IPS-NIHi11 (cell line): Measurements from ENCODE around the gene ZMIZ1.
A peak's percentile ranks its signal among the peaks of the same experiment; 100 is the strongest.

Experiments
- DNase-seq: peaks from one replicate; pipeline ENCODE4 v3.0.0; 2012; ENCODE audit warnings: mixed read lengths, low spot score

ZMIZ1 gene

DNA sequence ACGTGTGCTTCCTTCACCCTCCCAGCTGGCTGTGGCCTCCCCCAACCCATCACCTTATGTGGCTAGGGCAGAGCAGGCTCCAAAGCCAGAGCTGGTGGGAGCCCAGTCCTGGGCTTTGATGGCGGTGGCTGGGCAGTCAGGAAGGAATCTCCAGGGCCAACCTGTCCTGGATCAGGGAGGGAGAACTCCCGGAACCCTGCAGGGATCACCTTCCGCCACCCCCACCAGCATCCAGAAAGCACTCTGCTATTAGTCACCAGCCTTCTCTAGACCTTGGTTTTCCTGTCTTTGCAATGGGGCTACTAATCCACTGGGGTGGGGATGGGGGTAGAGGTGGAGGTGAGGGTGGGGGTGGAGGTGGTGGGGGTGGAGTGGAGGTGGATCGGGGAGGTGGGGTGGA lies 139.0 kb downstream of the ZMIZ1 start:
- no peak for DNase-seq

DNA sequence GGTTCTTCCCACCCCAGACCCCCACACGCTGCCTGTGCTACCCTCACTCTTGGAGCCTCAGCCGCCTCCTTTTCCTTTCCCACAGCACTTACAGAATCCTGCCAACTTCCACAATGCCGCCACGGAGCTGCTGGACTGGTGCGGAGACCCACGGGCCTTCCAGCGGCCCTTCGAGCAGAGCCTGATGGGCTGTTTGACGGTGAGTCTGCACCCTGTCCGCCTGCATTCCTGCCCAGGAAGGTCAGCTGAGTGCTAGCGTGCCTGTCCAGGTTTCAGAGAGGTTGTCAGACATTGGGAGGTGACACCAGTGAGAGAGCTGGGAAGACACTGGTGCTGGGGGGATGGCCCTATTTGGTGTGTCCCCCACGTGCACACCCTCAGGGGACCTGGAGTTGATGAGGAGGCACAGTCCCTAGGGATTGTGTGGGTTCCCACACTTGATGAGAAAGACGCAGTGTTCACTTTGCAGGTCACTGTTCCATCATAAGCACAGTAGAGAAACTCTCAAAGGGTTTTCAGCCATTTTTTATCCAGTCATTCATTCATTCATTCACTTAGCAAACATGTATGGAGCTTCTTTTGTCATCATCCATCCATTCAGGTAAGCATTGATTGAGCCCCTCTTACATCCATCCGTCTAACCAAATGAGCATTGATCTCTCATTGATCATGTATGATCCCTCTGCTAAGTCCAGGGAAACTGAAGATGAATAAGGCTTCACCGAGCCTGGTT lies 139.7 kb downstream of the ZMIZ1 start:
- DNase-seq, result no peak

DNA sequence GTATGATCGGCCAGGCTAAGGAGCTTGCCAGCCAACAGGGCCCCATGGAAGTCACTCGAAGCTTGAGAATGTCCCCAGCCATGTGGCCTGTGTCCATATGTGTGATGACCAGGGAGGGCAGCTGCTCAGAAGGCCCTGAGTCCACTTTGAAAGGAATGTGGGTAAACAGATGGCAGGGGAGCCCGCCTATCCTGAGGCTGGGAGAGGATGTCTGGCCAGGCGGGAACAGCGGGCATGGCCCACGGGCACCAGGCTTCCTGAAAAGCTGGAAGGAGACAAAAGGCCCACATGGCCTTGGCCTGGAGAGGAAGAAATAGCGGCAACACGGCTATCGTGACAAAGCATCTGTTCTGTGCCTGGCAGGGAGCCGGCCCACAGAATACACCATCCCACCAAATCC lies 140.6 kb downstream of the ZMIZ1 start:
- DNase-seq, result no peak

DNA sequence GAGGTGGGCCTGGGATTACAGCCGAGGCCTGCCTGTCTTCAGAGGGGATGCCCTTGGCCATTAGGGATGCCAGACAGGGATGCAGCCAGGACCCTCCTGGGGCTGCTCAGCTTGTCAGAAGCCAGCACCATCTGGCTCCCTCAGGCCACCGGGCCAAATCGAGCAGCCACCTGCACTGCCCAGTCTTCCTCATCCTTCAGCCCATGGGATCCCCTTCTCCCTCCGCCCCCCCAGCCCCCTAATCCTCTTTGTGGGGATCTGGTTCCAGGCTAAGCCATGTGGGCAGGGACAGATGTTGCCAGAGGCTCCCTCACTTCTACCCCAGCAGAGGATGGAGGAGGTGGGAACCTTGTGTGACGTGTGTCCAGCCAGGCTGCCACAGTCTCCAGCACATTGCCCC lies 141.1 kb downstream of the ZMIZ1 start:
- no peak for DNase-seq

DNA sequence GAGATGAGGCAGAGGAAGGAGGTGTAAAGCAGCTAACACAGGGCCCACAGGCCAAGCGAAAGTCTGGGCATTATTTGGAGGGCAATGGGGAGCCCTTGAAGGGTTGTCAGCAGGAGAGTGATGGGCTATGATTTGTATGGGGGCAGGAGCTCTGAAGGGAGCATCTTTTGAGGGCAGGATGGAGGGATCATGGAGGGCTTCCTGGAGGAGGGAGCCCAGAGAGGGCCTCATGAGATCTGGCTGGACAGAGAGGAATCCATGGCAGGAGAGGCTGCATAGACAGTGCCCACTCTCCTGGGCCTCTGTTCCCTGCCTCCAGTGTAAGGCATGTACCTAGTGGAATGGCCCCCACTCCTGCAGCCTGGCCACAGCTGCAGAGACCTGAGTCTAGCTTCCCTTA lies 141.9 kb downstream of the ZMIZ1 start:
- DNase-seq, result no peak

DNA sequence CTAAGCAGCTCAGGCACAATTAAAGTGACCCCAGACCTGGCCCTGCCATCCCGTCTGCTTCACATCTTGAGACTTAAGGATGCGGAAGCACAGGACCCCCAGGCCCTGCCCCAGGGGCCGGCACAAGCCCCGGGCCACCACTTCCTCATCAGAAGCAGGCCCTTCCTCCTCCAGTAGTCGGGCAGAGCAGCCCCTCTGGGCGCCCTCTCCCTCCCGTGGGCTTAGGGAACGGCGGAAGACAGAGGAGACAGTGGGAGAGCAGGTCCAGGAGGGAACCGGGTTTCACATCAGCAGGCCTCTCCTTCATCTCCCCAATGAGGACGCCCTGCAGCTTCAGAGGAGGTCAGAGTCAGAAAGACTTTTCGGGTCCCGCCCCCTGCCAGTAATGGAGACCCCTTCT lies 142.8 kb downstream of the ZMIZ1 start:
- DNase-seq, result no peak

DNA sequence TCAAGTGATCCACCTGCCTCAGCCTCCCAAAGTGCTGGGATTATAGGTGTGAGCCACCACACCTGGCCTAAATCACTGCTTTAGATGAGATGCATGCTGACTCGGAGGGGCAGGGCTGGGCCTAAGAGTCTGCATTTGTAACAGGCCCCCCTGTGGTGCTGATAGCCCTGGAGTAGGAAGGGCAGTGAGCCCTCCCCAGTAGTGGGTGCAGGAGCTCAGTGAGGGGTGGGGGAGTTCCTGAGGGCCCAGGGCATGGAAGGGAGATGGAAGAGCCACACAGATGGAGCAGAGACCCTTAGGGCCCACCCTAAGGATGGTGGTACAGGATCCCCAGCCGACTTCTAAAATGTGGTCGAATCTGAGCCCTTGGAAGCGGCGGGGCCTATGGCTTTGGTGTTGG lies 146.8 kb downstream of the ZMIZ1 start:
- no peak for DNase-seq

DNA sequence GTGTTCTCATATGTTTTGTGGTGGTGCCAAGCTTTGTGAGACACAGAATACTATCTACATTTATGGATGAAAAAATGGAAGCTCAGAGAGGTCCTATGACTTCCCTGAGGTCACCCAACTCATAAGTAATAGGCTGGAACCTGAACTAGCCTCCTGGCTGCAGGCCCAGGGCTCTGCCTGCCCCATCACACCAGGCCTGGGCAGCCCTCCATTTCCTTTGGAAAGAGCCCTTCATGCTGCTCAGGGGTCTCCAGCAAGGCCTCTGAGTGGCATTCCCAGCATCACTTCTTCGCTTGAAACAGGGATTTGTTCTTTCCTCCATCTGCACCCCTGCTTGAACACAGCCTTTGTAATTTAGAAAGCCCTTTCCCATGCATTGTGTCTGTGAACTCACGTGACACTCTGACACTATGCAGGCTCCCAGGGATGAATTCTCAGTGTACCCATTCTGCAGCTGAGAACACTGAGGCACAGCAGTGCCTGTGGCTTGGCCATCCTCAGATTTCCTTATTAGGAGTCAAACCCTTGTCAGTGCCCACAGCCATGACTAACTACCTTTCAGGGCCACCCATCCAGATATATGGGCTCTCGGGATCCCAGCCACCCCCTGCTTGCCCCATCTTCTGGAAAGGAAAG lies 150.7 kb downstream of the ZMIZ1 start:
- DNase-seq, result no peak

DNA sequence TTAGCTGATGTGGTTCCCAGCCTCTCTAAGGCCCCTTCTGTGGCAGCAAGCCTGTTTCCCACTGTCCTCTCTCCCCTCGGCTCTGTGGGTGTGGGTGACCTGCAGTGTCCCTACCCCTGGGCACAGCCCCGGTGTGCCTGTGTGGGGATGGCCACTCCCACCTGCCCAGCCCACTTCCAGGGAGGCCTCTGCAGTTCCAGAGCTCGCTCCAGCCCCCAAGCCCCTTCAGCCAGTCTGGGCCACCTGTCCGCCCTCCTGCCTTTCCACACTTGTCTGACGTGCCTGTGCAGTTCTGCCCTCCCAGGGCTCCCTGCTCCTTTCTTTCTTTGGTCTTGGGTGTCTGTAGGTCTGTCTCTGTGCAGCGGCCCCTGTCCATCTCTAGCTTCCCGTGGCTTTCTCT lies 151.5 kb downstream of the ZMIZ1 start:
- DNase-seq, result no peak

DNA sequence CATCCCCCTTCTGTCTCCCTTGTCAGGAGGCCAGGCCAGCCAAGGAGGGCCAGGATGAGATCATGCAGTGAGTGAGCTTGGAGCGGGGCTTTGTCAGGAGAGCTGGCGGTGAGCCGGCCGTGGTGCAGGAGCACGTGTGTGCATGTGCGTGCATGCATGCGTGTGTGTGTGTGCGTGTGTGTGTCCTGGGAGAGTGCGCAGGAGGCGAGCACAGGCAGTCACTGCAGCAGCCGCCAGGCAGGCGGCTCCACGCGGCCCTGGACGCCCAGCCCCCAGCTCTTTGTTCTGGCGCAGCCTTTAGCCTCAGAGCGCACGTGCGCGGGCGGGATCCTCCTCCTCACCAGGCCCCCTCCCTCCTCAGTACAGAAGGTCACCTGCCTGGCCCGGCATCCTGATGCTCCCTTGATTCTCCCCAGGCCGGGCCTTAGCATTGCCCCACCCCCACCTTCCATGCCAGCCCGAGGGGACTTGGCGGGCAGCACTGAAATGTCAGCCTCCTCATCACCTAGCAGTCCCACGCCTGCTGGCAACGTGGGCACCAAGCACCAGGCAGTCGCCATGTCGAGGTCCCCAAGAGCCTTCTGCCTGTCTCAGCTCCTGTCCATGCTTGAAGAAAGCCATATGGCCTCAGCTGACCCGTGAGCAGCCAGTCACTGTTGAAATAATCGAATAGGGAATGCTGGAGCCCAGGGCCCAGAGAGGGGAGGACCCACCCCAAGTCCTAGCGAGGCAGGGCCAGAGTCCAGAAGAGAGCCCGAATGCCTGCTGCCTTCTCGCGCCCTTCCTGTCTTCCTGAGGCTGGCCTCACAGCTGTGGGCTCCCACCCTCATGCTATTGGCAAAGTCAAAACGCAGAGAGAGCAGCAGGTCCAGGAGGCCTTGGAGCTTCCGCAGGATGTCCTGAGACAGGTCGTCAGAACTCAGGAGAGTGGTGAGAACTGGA lies 152.6 kb downstream of the ZMIZ1 start:
- peak; percentile 46 for DNase-seq

DNA sequence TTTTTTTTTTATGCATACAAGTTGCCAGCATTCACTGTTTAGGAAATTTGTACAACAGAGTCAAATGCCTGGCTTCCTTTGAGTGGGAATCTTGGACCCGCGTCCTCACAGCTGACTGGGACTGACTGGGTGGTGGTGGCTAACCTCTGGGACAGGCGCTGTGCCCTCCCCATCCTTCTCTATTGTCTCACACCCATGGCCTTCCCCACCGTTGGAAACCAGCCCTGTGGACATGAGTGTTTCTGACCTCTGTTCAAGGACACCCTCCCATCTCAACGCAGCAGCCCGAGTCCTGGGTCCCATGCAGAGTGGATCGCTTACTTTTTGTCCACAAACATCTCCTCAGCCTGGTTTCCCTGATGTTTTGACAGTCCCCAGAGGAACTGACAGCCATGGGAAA lies 153.4 kb downstream of the ZMIZ1 start:
- no peak for DNase-seq

DNA sequence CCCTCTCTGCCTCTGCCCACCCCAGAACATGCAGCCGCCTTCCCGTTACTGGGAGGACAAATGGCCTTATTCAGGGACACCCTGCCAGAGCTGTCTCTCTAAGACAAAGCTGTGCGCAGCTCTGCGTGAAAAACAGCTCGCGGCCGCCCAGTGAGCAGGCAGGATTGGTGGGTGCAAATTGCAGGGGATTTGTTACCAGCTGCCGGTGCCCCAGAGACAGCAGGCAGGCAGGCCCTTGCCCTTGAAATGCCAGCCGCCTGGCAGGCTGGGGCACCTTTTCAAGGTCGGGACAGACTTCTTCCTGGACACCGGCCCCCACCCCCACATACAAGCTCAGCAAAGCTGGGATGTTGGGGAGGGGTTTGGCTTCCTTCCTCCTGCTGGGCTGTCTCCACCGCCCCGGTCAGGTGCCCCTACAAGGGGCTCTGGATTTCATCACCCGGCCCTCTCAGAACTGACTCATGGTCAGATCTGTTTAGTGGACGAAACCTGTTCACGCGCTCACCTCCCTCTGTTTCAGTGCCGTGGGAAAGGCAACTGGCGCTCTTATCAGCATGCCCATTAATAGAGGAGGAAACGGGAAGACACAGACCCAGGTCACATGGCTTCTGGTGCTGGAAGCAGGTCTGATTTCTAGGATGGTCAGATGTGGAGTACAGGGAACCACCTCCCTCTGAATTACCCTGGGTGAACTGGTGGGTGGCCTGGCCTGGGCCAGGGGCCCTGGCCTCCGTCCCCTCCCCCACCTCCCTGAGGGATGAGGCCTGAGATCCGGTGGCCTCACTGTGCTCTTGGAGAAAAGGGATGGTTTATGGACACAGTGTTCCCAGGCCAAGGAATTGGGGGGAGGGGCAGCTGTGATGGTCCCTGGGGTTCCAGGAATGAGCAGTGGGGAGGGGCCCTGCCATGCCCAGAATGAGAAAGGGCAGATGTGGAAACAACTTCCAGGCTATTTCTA lies 154.6 kb downstream of the ZMIZ1 start:
- DNase-seq, result peak; percentile 39

DNA sequence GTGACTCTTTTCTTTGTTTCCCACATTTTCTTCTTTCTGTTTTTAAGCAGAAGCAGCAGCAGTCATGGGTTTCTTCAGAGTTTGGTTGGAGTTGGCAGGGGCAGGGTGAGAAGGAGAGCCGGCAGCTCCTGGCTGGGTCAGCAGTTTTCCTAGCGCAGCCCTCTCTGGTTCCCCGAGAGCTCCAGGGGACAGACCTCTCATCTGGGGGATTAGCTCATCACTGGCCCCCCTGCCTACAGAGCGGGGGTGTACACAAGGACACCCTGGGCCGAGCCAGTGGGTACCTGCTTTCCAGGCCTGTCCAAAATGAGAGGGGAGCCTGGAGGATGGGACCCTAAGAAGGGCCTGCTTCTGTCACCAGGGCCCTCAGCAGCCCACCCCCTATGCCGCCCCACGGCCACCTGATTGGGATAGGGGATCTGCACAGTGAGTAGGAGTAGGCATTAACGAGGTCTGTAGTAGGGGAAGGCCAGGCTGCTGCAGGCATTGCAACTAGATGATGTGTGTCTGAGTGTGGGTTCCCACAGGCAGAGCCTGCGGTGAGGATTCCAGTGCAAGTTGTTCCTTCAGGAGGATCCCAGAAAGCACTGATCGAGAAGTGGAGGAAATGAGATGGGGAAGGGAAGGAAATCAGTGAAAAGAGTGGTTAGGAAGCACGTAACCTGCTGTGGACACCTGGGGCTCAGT lies 155.6 kb downstream of the ZMIZ1 start:
- no peak for DNase-seq

DNA sequence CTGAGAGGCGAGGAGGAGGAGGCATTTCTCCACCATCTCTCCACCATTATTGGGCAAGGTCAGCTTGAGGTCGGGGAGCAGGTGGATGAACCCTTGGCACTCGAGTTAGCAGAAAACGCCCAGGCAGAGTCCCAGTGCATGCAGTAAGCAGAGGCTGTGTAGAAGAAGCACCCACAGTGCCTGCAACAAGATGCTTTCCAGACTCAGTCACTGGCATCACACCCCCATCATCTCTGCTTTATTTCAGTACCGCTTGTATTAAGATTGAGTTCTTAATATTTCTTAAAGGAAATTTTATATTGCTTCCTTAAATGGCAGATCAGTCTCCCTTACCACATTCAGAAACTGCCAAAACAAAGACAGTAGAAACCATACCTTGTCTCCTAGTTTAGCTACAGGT lies 156.2 kb downstream of the ZMIZ1 start:
- no peak for DNase-seq

DNA sequence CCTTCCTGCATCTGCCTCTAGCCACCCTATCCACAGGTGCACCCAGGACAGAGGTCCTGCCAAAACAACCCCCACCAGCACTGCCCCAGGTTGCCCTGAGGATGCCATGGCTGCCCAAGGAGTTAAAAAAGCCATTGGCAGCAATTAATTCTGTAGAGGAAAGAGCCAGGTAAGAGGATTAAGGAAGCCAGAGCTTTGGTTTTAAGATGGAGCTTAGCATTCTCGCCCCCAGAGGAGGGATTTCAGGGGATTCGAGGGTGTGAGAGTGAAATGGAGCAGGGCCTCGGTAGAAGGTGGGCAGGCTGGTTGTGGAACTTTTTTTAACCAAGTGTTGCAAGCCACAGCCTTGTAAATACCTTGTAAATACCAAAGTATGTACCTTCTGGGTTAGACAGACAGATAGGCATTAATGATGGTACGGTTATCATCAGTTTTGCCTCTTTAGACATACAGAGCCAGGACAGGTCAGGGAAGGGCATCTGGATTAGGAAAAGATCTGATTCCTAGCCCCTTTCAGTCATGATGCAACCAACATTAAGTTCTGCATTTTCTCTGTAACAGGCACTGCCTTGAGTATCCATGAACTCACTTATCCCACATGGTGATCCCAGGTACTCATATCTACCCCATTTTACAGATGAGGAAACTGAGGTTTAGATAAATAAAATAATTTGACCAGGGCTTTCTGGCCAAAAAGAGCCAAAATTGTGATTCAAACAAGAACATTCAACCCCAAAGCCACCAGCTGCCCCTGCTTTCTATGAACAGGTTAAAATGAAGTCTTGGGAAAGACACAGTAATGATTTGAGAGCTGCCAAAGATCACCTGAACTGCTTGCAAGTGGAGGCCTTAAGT lies 157.9 kb downstream of the ZMIZ1 start:
- DNase-seq, result no peak

DNA sequence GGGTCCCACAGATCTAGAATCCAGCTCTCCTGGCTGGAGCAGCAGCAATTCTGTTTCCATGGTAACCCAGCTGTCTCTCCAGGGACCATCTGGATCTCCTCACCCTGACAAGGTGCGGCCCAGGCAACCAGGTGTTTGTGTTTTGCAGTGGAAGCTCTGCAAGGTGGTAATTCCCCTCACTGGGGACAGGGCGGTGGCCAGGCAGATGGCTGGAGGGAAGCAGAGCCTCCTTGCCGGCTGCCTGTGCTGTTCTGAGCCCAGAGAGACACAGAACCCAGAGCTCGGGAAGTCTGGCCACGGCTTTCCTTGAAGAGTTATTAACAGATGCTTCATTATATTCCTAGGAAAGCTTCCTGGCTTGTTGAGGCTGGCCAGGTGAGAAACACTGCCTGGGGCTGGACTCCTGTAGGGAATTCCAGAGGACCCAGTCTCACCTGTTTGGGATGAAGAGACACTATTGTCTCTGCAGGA lies 160.3 kb downstream of the ZMIZ1 start:
- DNase-seq, result peak; percentile 33

DNA sequence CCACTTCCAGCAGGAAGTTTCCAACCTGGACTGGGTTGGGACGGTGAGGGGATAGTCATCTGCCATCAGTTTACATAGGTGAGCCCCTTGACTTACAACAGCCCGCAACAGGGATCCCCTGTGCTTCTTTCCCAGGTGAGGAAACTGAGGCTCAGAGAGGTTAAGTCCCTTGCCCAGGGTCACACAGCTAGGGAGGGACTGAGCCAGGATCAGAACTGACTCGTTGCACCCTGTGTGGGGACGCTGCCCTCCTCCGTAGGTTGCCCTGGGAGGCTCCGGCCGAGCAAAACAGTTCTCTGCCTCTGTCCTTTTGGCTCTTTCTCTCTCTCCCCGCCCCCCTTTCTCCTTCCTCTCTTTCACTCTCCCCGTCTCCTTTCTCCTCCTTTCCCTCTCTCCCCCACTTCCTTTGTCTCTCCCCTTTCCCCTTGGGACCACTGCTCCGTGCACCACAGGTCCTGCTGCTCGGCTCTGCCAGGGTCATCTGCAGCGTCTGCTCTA lies 161.1 kb downstream of the ZMIZ1 start:
- no peak for DNase-seq

DNA sequence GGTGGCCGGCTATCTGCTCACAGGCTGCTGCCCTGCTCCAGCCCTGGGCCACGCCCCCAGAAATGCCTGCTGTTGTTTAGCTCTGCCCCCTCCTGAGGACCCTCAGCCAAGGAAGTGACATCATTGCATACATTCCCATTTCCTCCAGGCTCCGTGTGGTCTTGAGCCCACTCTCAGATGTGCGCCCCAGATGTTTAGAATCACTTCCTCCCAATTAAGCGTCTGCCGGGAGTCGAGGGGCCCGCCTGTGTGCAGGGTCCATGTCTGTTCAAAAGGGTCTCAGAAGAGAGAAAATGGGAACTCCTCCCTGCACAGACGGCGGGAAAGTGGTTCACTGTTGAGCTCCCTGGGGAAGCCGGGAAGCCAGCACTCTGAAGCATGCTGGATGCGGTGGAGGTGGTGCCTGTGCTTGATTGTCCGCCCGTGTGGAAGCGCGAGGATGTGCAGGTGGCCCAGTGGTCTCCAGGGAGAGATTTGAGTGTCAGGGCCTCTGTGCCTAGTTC lies 161.6 kb downstream of the ZMIZ1 start:
- DNase-seq, result peak; percentile 84

DNA sequence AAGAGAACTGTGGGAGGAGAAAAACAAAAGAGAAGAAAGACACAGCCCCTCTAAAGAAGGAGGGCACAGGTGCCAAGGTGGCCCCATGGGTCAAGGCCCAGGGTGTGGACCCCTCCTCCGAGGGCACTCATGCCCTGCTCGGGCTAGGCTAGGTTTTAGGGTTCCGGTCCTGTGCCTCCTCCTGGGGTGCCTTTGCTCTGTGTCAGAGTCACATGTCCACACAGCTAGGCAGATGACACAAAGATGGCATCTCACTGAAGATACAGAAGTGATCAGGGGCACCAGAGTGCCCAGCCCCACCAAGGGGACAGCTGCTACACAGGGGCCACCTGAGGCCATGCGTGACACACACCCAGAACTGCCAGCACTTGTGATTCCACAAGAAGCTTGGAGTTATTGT lies 162.1 kb downstream of the ZMIZ1 start:
- no peak for DNase-seq

DNA sequence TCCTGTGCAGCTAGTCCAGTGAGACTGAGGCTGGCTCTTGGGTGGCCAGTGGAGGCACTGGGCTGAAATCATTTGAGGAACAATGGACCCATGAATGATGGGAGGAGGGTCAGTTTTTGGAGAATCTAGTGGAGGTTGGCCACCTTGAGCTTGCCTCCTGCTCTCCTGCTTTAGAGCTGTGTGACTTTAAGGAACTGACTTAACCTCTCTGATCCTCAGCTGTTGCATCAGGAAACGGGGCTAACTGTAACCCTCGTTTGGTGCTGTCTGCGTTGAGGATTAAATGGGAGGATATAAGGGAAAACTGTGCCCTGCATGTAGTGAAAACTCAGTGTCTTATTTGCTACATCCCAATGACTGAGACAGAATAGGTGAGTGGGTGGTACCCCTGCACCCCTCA lies 163.1 kb downstream of the ZMIZ1 start:
- DNase-seq, result no peak
